Small intestine (tissue), 7 donors: ENCODE data around the gene CFAP90. TPM values are rescaled to one million over a fixed set of nuclear protein-coding genes. Genes with fewer than 3 reads are reported as not detected.

Experiments
- DNase-seq, 2 donors: peaks; one replicate each; pipeline versions ENCODE4 v3.0.0 to v3.0.0-alpha.2; 2013
- FAIRE-seq: peaks from 2 replicates; lab custom pipeline; 2012; peaks lifted over from hg19 to GRCh38; lab: Jason Lieb, UNC
- H3K27ac ChIP-seq, 3 donors: one replicate each; pipeline ENCODE4 v1.5.1; 2013; ENCODE audit warnings: low read length in 2 of 3, mild to moderate bottlenecking in 2 of 3, control low read depth in 1 of 3, inconsistent platforms in 1 of 3, low read depth in 1 of 3, moderate library complexity in 1 of 3
- H3K27me3 ChIP-seq, 3 donors: one replicate each; pipeline ENCODE4 v1.6.1; 2013; ENCODE audit warnings: low read length in 3 of 3, inconsistent platforms in 1 of 3; ENCODE audit not compliant: control insufficient read depth in 3 of 3, insufficient read depth in 3 of 3
- H3K36me3 ChIP-seq, 3 donors: one replicate each; pipeline ENCODE4 v1.6.1; 2013; ENCODE audit warnings: low read length in 3 of 3, inconsistent platforms in 1 of 3, low read depth in 1 of 3, mild to moderate bottlenecking in 1 of 3, moderate library complexity in 1 of 3; ENCODE audit not compliant: control insufficient read depth in 3 of 3, insufficient read depth in 2 of 3
- H3K4me1 ChIP-seq, 3 donors: one replicate each; pipeline ENCODE4 v1.6.1; 2013; ENCODE audit warnings: low read length in 2 of 3, inconsistent platforms in 1 of 3, low read depth in 1 of 3, mild to moderate bottlenecking in 1 of 3, moderate library complexity in 1 of 3; ENCODE audit not compliant: control insufficient read depth in 3 of 3, insufficient read depth in 2 of 3
- H3K4me3 ChIP-seq, 3 donors: one replicate each; pipeline ENCODE4 v1.5.1; 2013; ENCODE audit warnings: low read length in 3 of 3, control low read depth in 1 of 3, inconsistent platforms in 1 of 3, low read depth in 1 of 3, mild to moderate bottlenecking in 1 of 3, moderate library complexity in 1 of 3
- H3K9me3 ChIP-seq, 2 donors: one replicate each; pipeline ENCODE4 v1.6.1; 2013; ENCODE audit warnings: low read depth in 1 of 2, low read length in 1 of 2; ENCODE audit not compliant: control insufficient read depth in 2 of 2, insufficient read depth in 1 of 2
- WGBS, 3 donors: extraction: QIAGEN DNeasy Blood & Tissue Kit; methylation state at CpG; one replicate each; pipeline ENCODE4 v1.1.7; 2013; 5-methylcytosine and 5-hydroxymethylcytosine counted together
- polyA plus RNA-seq, 4 donors: library from polyadenylated mRNA; stranded (reverse) in 3 of 4; unstranded in 1 of 4; fragments of 200-250 nt in 3 of 4; fragments of 120-200 nt in 1 of 4; gene quantifications; one replicate each; pipeline versions ENCODE4 v1.2.1 to v1.2.3, GENCODE V29; 2013
- donor health status: healthy with polysubstance abuse.
- donor health status: control.
- donor health status: control.
- donor health status: Bipolar disorder and iron deficiency.
- donor health status: healthy.

CFAP90 gene
- polyA plus RNA-seq, 4 donors: 0.16 to 0.56 TPM; not detected in 2

GRCh38 chr5:7882926-7883325 is 32.0 kb upstream of the CFAP90 start:
- Histone ChIP-seq H3K4me1 (peaks cover 0 to 13% (median 4%) of the 10 kb centered on the region in 3 donors), H3K27ac (no peak overlapping the region), H3K9me3 (peaks cover 0 to 14% of the 10 kb centered on the region in 2 donors), H3K4me3 (no peak overlapping the region), H3K36me3 (peaks cover 11 to 37% (median 13%) of the 10 kb centered on the region in 3 donors), H3K27me3 (no peaks in the 10 kb centered on the region)
- 93 to 94% (median 94%) methylated on average over 4 of the region's 4 CpGs for WGBS, 3 donors
- DNase-seq (no peak), FAIRE-seq (no peak)

GRCh38 chr5:7881816-7882215 is 30.9 kb upstream of the CFAP90 start:
- peaks cover 0 to 14% of the 10 kb centered on the region in 2 donors for H3K9me3 ChIP-seq
- FAIRE-seq: no peak
- no peak overlapping the region for H3K27ac ChIP-seq
- H3K4me3 ChIP-seq: no peak overlapping the region
- H3K4me1 ChIP-seq: peaks cover 0 to 15% (median 4%) of the 10 kb centered on the region in 3 donors
- peaks cover 11 to 40% (median 13%) of the 10 kb centered on the region in 3 donors for H3K36me3 ChIP-seq
- H3K27me3 ChIP-seq: no peaks in the 10 kb centered on the region
- no peak for DNase-seq
- WGBS, 3 donors: 94 to 100% (median 95%) methylated on average over 2 of the region's 2 CpGs

- peaks cover 0 to 14% of the 10 kb centered on the region in 2 donors for H3K9me3 ChIP-seq
- 89 to 95% (median 95%) methylated on average over 4 of the region's 4 CpGs for WGBS, 3 donors
- no peak for FAIRE-seq
- peaks cover 0 to 15% (median 4%) of the 10 kb centered on the region in 3 donors for H3K4me1 ChIP-seq
- DNase-seq: no peak
- H3K27me3 ChIP-seq: no peaks in the 10 kb centered on the region
- peaks cover 14 to 40% (median 15%) of the 10 kb centered on the region in 3 donors for H3K36me3 ChIP-seq
- no peak overlapping the region for H3K4me3 ChIP-seq
- H3K27ac ChIP-seq: no peak overlapping the region
These were observed 30.2 kb upstream of the CFAP90 start for GRCh38 chr5:7881091-7881490.

GRCh38 chr5:7878381-7878873 is 27.5 kb upstream of the CFAP90 start:
- peaks cover 2 to 15% (median 4%) of the 10 kb centered on the region in 3 donors for H3K4me1 ChIP-seq
- DNase-seq (no peak), FAIRE-seq (no peak)
- H3K27ac ChIP-seq: peak overlapping the region in 2 of 3 donors; percentile 27 to 42
- H3K27me3 ChIP-seq: no peaks in the 10 kb centered on the region
- H3K36me3 ChIP-seq: peaks cover 8 to 30% (median 17%) of the 10 kb centered on the region in 3 donors
- H3K9me3 ChIP-seq: peaks cover 0 to 14% of the 10 kb centered on the region in 2 donors
- no peak overlapping the region for H3K4me3 ChIP-seq

GRCh38 chr5:7877851-7878250 is 26.9 kb upstream of the CFAP90 start:
- H3K4me3 ChIP-seq: no peak overlapping the region
- peaks cover 0 to 14% of the 10 kb centered on the region in 2 donors for H3K9me3 ChIP-seq
- DNase-seq (peak in 1 of 2 donors; percentile 39), FAIRE-seq (no peak)
- WGBS, 3 donors: 59 to 71% (median 70%) methylated on average over 9 of the region's 9 CpGs
- peak overlapping the region in 1 of 3 donors; percentile 32 for H3K27ac ChIP-seq
- H3K36me3 ChIP-seq: peaks cover 10 to 32% (median 17%) of the 10 kb centered on the region in 3 donors
- H3K4me1 ChIP-seq: peaks cover 2 to 15% (median 4%) of the 10 kb centered on the region in 3 donors
- no peaks in the 10 kb centered on the region for H3K27me3 ChIP-seq

GRCh38 chr5:7876867-7877266 is 25.9 kb upstream of the CFAP90 start:
- peaks cover 2 to 16% (median 4%) of the 10 kb centered on the region in 3 donors for H3K4me1 ChIP-seq
- H3K27ac ChIP-seq: no peak overlapping the region
- peaks cover 0 to 14% of the 10 kb centered on the region in 2 donors for H3K9me3 ChIP-seq
- H3K27me3 ChIP-seq: no peaks in the 10 kb centered on the region
- H3K36me3 ChIP-seq: peaks cover 6 to 29% (median 14%) of the 10 kb centered on the region in 3 donors
- no peak for DNase-seq
- WGBS, 3 donors: 77 to 81% (median 77%) methylated on average over 3 of the region's 3 CpGs
- H3K4me3 ChIP-seq: no peak overlapping the region
- no peak for FAIRE-seq

GRCh38 chr5:7875151-7875550 is 24.2 kb upstream of the CFAP90 start:
- peaks cover 6 to 26% (median 8%) of the 10 kb centered on the region in 3 donors for H3K4me1 ChIP-seq
- H3K36me3 ChIP-seq: peaks cover 6 to 19% (median 9%) of the 10 kb centered on the region in 3 donors
- H3K9me3 ChIP-seq: peaks cover 0 to 8% of the 10 kb centered on the region in 2 donors
- no peak overlapping the region for H3K27ac ChIP-seq
- FAIRE-seq (no peak), DNase-seq (no peak)
- 96 to 98% (median 97%) methylated on average over 4 of the region's 4 CpGs for WGBS, 3 donors
- H3K4me3 ChIP-seq: no peak overlapping the region
- no peaks in the 10 kb centered on the region for H3K27me3 ChIP-seq

- Histone ChIP-seq H3K4me3 (no peak overlapping the region), H3K36me3 (peaks cover 6 to 14% (median 9%) of the 10 kb centered on the region in 3 donors), H3K4me1 (peaks cover 5 to 24% (median 8%) of the 10 kb centered on the region in 3 donors), H3K27me3 (no peaks in the 10 kb centered on the region), H3K27ac (no peak overlapping the region), H3K9me3 (peaks cover 0 to 3% of the 10 kb centered on the region in 2 donors)
- WGBS, 3 donors: 95 to 98% (median 97%) methylated on average over 2 of the region's 2 CpGs
- FAIRE-seq (no peak), DNase-seq (no peak)
These were observed 23.7 kb upstream of the CFAP90 start for GRCh38 chr5:7874639-7875038.
